Measurements from ENCODE around the gene DHX32. TPM values are rescaled to one million over a fixed set of nuclear protein-coding genes. Genes with fewer than 3 reads are reported as not detected.

Gene DHX32
- total RNA-seq, result 35.6 and 50.3 TPM in 2 replicates

GRCh38 chr10:125881192-125881591, at the start of gene DHX32:
DHX32 (minus strand) TSS chr10:125881292; CDS start chr10:125880824, 468 bp downstream.

GRCh38 chr10:125896088-125896934, 15.2 kb upstream of the DHX32 start, which contains the start of gene FANK1:
FANK1 (plus strand) TSS chr10:125896564; CDS start chr10:125896643, 79 bp downstream.

GRCh38 chr10:125822878-125823662, 58.0 kb downstream of the DHX32 start, which contains the start of the genes BCCIP and UROS:
BCCIP (plus strand) TSS chr10:125823546; CDS start chr10:125823558, 12 bp downstream.
UROS (minus strand) TSS chr10:125823258; CDS start chr10:125816499, 6,759 bp downstream.

Small RNAs within 50 kb of the gene (small RNA-seq; reads per million reads assigned to genes)
- 0.85 reads per million, percentile 52 among the genes with 10 or more reads in this experiment for gene MIR4484
- not detected for gene RF00017
- not detected for gene RNU2-42P

Other genes starting within 250 kb of the DHX32 start
- gene TEX36, start 198.1 kb downstream of the DHX32 start, total RNA-seq, result not detected in 2 replicates
- gene EDRF1, start 161.6 kb downstream of the DHX32 start, total RNA-seq, result 23.6 and 25.5 TPM in 2 replicates
- gene MMP21, start 105.5 kb downstream of the DHX32 start, total RNA-seq, result 0.10 and 0.33 TPM in 2 replicates
- 61.1 and 62.1 TPM in 2 replicates for gene UROS, start 58.0 kb downstream of the DHX32 start, total RNA-seq
- gene BCCIP, start 57.7 kb downstream of the DHX32 start, total RNA-seq, result 35.6 and 59.1 TPM in 2 replicates
- 2.5 and 3.3 TPM in 2 replicates for gene FANK1, start 15.3 kb upstream of the DHX32 start, total RNA-seq

Measured in vein endothelial cell (primary cell).